ENCODE results near the gene PARP15. TPM values are rescaled to one million over a fixed set of nuclear protein-coding genes. Genes with fewer than 3 reads are reported as not detected.

PARP15 gene
- total and polyA plus RNA-seq, 4 experiments from 2014 or later = 7.6 to 78.0 (median 43.2) TPM

DNA sequence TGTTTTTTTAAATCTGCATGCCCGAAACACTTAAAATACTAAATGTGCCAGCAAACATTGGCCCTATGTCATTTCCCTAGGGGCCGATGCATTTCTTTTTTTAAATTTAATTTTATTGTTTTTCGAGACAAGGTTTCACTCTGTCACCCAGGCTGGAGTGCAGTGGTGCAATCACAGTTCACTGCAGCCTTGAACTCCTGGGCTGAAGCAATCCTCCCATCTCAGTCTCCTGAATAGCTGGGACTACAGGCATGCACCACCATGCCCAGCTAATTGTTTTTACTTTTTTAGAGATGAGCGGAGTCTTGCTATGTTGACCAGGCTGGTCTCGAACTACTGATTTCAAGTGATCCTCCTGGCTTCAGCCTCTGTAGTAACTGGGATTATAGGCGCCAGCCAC lies 18.8 kb upstream of the PARP15 start:
- H3K4me3 Mint-ChIP-seq = no peak overlapping the region
- intact Hi-C loops (cut with micrococcal nuclease) = no loop called here
- Histone ChIP-seq H3K4me3 (ENCODE audit: low read length in 2 of 2) (no peak overlapping the region), H3K4me1 (ENCODE audit: insufficient read depth, low read length) (peaks cover 27% of the 10 kb centered on the region), H3K36me3 (ENCODE audit: insufficient read depth, low read length) (peaks cover 36% of the 10 kb centered on the region), H3K27me3 (ENCODE audit: insufficient read depth, low read length) (no peaks in the 10 kb centered on the region), H3K27ac (ENCODE audit: low read depth, low read length) (no peak overlapping the region), H3K9me3 (ENCODE audit: control insufficient read depth in 1 of 2, low read length in 2 of 2) (no peaks in the 10 kb centered on the region)
- H3K36me3 Mint-ChIP-seq = peaks cover 42 to 51% of the 10 kb centered on the region in 2 donors
- no peaks in the 10 kb centered on the region for H3K9me3 Mint-ChIP-seq
- POLR2A ChIA-PET (ENCODE audit: partially characterized antibody) = interaction anchor here (1.2 to 2.6 kb wide), 3 partner anchors 12 to 121 kb away, joined by 3 to 30 read pairs (median 5); partner anchors contain the start of genes PARP14 and PARP15
- H3K4me1 Mint-ChIP-seq = peaks cover 35 to 50% (median 40%) of the 10 kb centered on the region in 4 donors
- CTCF ChIA-PET (ENCODE audit: partially characterized antibody) = interaction anchor here (0.5 to 15.6 kb wide), 13 partner anchors 10 to 469 kb away, joined by 3 to 369 read pairs (median 5); partner anchors contain the start of genes PARP14, PARP15 and SEMA5B
- no peaks in the 10 kb centered on the region for H3K27me3 Mint-ChIP-seq
- H3K27ac Mint-ChIP-seq = no peak overlapping the region
- no peak for DNase-seq

DNA sequence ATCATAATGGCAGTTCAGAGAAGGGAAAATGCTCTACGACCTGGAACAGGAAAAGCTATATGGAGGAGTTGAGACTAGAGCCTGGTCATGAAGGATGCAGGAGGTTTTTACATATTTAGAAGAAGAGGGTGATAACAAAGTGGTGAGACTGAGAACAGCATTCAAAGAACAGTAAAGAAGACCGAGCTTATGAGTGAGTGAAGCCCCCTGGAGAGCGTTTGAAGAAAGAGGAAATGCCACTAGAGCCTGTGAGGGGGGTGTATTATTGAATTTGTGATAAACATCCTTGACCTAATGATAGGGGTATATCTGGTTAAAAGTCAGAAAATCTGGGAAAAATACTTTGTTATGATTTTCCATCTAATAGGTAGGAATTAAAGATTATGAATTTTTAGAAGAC lies 17.5 kb upstream of the PARP15 start:
- H3K36me3 Mint-ChIP-seq = peaks cover 34 to 53% of the 10 kb centered on the region in 2 donors
- no peak for DNase-seq
- H3K4me1 ChIP-seq (ENCODE audit: insufficient read depth, low read length) = peaks cover 29% of the 10 kb centered on the region
- peaks cover 34 to 49% (median 39%) of the 10 kb centered on the region in 4 donors for H3K4me1 Mint-ChIP-seq
- POLR2A ChIA-PET (ENCODE audit: partially characterized antibody) = interaction anchor here (0.7 to 2.6 kb wide), 2 partner anchors 117 to 120 kb away, joined by 3 to 30 read pairs; partner anchors contain the start of gene PARP14
- H3K9me3 Mint-ChIP-seq = no peaks in the 10 kb centered on the region
- CTCF ChIA-PET (ENCODE audit: partially characterized antibody) = interaction anchor here (0.8 to 15.6 kb wide), 15 partner anchors 12 to 177 kb away, joined by 3 to 369 read pairs (median 5); partner anchors contain the start of genes MIX23, PARP14 and PARP15
- H3K9me3 ChIP-seq (ENCODE audit: control insufficient read depth in 1 of 2, low read length in 2 of 2) = no peaks in the 10 kb centered on the region
- H3K36me3 ChIP-seq (ENCODE audit: insufficient read depth, low read length) = peaks cover 35% of the 10 kb centered on the region
- peak overlapping the region in 1 of 8 donors; percentile 20 for H3K4me3 Mint-ChIP-seq
- peak overlapping the region in 3 of 7 donors; percentile 5 to 17 (median 13) for H3K27ac Mint-ChIP-seq
- H3K27me3 Mint-ChIP-seq = no peaks in the 10 kb centered on the region
- H3K27ac ChIP-seq (ENCODE audit: low read depth, low read length) = no peak overlapping the region
- intact Hi-C loops (cut with micrococcal nuclease) = loop anchor here (1.0 to 2.0 kb wide), 3 partner anchors 119 to 999 kb away; no protein-coding TSS in a partner anchor
- no peaks in the 10 kb centered on the region for H3K27me3 ChIP-seq (ENCODE audit: insufficient read depth, low read length)
- no peak overlapping the region for H3K4me3 ChIP-seq (ENCODE audit: low read length in 2 of 2)

DNA sequence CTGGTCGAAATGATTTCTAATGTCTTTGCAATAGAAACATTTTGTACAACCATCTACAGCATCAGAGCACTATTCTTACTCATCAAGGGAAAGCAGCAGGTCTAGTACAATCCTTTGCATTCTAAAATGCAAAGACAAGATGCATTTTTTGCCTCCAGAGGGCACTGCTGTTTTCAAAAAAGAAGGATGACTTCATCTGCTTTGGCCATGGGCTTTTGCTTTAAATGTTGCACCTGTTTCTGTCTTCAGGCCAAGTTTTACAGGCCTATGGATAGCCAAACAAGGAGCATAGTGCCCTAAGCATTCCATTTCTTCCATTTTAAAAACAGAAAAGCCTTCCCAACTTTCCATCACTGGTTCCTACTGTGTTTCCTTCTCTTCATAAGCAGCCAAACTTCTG lies 16.8 kb upstream of the PARP15 start:
- peaks cover 28% of the 10 kb centered on the region for H3K36me3 ChIP-seq (ENCODE audit: insufficient read depth, low read length)
- CTCF ChIA-PET (ENCODE audit: partially characterized antibody) = interaction anchor here (0.8 to 15.6 kb wide), 11 partner anchors 13 to 1014 kb away, joined by 3 to 369 read pairs (median 5); partner anchors contain the start of gene PARP14
- DNase-seq = peak; percentile 60 to 71 (median 63)
- POLR2A ChIA-PET (ENCODE audit: partially characterized antibody) = interaction anchor here (0.7 to 6.5 kb wide), 3 partner anchors 14 to 119 kb away, joined by 3 to 113 read pairs (median 3); partner anchors contain the start of gene PARP14
- H3K4me3 ChIP-seq (ENCODE audit: low read length in 2 of 2) = no peak overlapping the region
- peak overlapping the region; percentile 62 to 85 (median 72) for H3K27ac Mint-ChIP-seq
- H3K4me3 Mint-ChIP-seq = peak overlapping the region in 5 of 8 donors; percentile 17 to 75 (median 42)
- no peak overlapping the region for H3K27ac ChIP-seq (ENCODE audit: low read depth, low read length)
- intact Hi-C loops (cut with micrococcal nuclease) = loop anchor here (1.0 to 2.0 kb wide), 3 partner anchors 119 to 998 kb away; no protein-coding TSS in a partner anchor
- no peaks in the 10 kb centered on the region for H3K27me3 Mint-ChIP-seq
- H3K9me3 ChIP-seq (ENCODE audit: control insufficient read depth in 1 of 2, low read length in 2 of 2) = no peaks in the 10 kb centered on the region
- peaks cover 33 to 49% (median 42%) of the 10 kb centered on the region in 4 donors for H3K4me1 Mint-ChIP-seq
- peaks cover 37% of the 10 kb centered on the region for H3K4me1 ChIP-seq (ENCODE audit: insufficient read depth, low read length)
- H3K27me3 ChIP-seq (ENCODE audit: insufficient read depth, low read length) = no peaks in the 10 kb centered on the region
- H3K36me3 Mint-ChIP-seq = peaks cover 28 to 51% of the 10 kb centered on the region in 2 donors
- no peaks in the 10 kb centered on the region for H3K9me3 Mint-ChIP-seq

DNA sequence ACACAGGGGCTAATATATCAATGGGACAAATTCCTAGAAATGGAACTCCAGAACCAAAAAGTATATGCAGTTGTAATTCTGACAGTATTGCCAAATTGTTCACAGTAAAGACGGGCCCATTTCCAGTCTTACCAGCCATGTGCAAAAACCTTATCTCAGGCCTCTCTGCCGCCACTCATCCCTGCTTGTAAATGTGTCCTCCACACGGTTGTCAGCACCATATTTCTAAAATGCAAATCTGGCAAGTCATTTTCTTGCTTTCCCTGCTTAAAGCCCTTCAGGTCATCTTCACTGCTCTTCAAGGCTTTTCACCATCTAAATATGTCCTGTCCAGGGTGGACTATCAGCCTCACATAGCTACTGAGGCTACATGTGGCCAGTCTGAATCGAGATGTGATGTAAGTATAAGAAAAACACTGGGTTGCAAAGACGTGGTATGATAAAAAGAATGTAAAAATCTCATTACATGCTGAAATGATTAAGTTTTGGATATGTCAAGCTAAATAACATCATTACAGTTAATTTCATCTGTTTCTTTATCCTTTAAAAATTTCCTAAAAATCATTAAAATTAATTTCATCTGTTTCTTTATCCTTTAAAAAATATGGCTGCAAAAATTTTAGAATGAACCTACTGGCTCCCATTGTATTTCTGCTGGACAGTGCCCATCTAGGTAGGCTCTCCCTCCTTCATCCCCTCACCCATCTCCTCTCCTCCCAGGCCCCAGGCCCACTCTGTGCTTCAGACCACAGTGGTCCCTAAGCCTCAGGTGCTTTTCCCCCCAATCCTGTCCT lies 14.3 kb upstream of the PARP15 start:
- H3K36me3 Mint-ChIP-seq = peaks cover 38 to 52% of the 10 kb centered on the region in 2 donors
- no peak for DNase-seq
- Histone ChIP-seq H3K27me3 (ENCODE audit: insufficient read depth, low read length) (no peaks in the 10 kb centered on the region), H3K9me3 (ENCODE audit: control insufficient read depth in 1 of 2, low read length in 2 of 2) (no peaks in the 10 kb centered on the region), H3K4me1 (ENCODE audit: insufficient read depth, low read length) (peaks cover 59% of the 10 kb centered on the region), H3K36me3 (ENCODE audit: insufficient read depth, low read length) (peaks cover 23% of the 10 kb centered on the region), H3K4me3 (ENCODE audit: low read length in 2 of 2) (peak overlapping the region; percentile 78 to 94), H3K27ac (ENCODE audit: low read depth, low read length) (peak overlapping the region; percentile 95)
- peak overlapping the region; percentile 92 to 98 (median 96) for H3K4me3 Mint-ChIP-seq
- POLR2A ChIA-PET (ENCODE audit: partially characterized antibody) = interaction anchor here (0.8 to 6.5 kb wide), 4 partner anchors 14 to 170 kb away, joined by 3 to 113 read pairs (median 54); partner anchors contain the start of genes PARP14, PARP15 and WDR5B
- no peaks in the 10 kb centered on the region for H3K9me3 Mint-ChIP-seq
- peaks cover 44 to 73% (median 59%) of the 10 kb centered on the region in 4 donors for H3K4me1 Mint-ChIP-seq
- peak overlapping the region; percentile 90 to 99 (median 97) for H3K27ac Mint-ChIP-seq
- H3K27me3 Mint-ChIP-seq = no peaks in the 10 kb centered on the region
- intact Hi-C loops (cut with micrococcal nuclease) = loop anchor here (2.0 kb wide), 1 partner anchor 466 kb away; no protein-coding TSS in a partner anchor
- CTCF ChIA-PET (ENCODE audit: partially characterized antibody) = interaction anchor here (2.4 to 15.6 kb wide), 2 partner anchors 16 to 115 kb away, joined by 11 to 369 read pairs; partner anchors contain the start of gene PARP14

DNA sequence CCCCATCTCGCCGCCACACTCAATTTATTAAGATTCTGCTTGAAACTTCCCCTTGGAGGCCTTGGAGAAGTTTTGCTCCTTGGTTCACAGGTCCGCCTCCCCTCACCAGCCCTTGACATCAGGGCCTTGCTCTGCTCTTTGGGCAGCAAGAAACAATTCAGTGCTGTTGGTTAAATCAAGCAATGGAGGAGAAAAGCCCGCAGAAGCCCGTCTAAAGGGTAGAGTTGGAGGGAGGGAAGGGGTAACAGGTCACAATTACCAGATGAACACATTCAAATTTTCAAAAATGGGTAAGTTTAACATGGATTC lies 13.8 kb upstream of the PARP15 start:
- Histone ChIP-seq H3K4me1 (ENCODE audit: insufficient read depth, low read length) (peaks cover 64% of the 10 kb centered on the region), H3K27me3 (ENCODE audit: insufficient read depth, low read length) (no peaks in the 10 kb centered on the region), H3K9me3 (ENCODE audit: control insufficient read depth in 1 of 2, low read length in 2 of 2) (no peaks in the 10 kb centered on the region), H3K4me3 (ENCODE audit: low read length in 2 of 2) (peak overlapping the region; percentile 78 to 94), H3K36me3 (ENCODE audit: insufficient read depth, low read length) (peaks cover 20% of the 10 kb centered on the region), H3K27ac (ENCODE audit: low read depth, low read length) (peak overlapping the region; percentile 95)
- Mint-ChIP-seq H3K36me3 (peaks cover 42 to 54% of the 10 kb centered on the region in 2 donors), H3K4me1 (peaks cover 48 to 79% (median 64%) of the 10 kb centered on the region in 4 donors), H3K9me3 (no peaks in the 10 kb centered on the region), H3K27ac (peak overlapping the region; percentile 90 to 99 (median 97)), H3K4me3 (peak overlapping the region; percentile 92 to 98 (median 96)), H3K27me3 (no peaks in the 10 kb centered on the region)
- DNase-seq = no peak
- ChIA-PET CTCF (ENCODE audit: partially characterized antibody) (interaction anchor here (1.4 to 15.6 kb wide), 3 partner anchors 13 to 1018 kb away, joined by 3 to 369 read pairs (median 27); partner anchors contain the start of genes PARP14, PARP15 and POLQ), POLR2A (ENCODE audit: partially characterized antibody) (interaction anchor here (0.8 to 6.5 kb wide), 15 partner anchors 13 to 638 kb away, joined by 3 to 113 read pairs (median 6); partner anchors contain the start of genes FAM162A, HSPBAP1, KPNA1 and MIX23)
- intact Hi-C loops (cut with micrococcal nuclease) = loop anchor here (1.0 to 2.0 kb wide), 4 partner anchors 14 to 465 kb away; partner anchors contain the start of genes HSPBAP1, PARP15 and WDR5B

DNA sequence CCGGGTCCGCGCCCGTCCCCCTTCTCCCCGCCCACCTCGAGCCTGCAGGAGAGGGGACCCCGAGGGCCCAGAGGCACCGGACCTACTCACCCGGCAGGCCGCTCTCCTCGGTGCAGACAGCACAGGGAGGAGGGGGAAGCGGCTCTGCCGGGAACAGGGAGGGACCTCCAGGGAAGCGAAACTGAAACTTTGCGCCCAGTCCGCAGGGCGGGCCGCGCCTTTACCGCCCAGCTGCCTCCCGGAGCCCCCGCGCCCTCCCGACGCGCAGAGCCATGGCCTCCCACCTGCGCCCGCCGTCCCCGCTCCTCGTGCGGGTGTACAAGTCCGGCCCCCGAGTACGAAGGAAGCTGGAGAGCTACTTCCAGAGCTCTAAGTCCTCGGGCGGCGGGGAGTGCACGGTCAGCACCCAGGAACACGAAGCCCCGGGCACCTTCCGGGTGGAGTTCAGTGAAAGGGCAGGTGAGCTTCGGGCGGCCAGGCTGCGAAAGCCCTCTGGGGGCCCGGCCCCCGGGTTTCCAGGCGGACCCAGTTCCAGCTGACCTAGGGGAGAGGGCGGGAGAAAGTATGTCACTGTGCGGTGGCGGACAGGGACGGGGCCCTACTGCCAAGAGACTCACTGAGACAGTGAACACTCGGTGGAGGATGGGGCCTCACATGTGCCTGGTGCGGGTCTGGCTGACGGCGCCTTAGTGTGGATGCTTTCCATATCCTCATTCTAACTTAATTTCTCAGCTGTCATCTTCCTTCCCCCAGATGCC lies 13.1 kb upstream of the PARP15 start, which contains the start of the genes DTX3L and PARP9:
Gene DTX3L (plus strand): TSS at position 184 of the 758 bp plus-strand sequence. CDS start 89 bp downstream, at position 273.
Gene PARP9 (minus strand): TSS at position 146 of the 758 bp plus-strand sequence. CDS start 4,680 bp downstream, outside the sequence.
- no peaks in the 10 kb centered on the region for H3K9me3 ChIP-seq (ENCODE audit: control insufficient read depth in 1 of 2, low read length in 2 of 2)
- ChIA-PET POLR2A (ENCODE audit: partially characterized antibody) (interaction anchor here (0.6 to 6.5 kb wide), 20 partner anchors 12 to 637 kb away, joined by 3 to 113 read pairs (median 5); partner anchors contain the start of genes FAM162A, HSPBAP1, KPNA1 and MIX23), CTCF (ENCODE audit: partially characterized antibody) (interaction anchor here (1.0 to 15.6 kb wide), 4 partner anchors 13 to 1019 kb away, joined by 3 to 369 read pairs (median 15); partner anchors contain the start of genes PARP14, PARP15 and POLQ)
- no peaks in the 10 kb centered on the region for H3K27me3 Mint-ChIP-seq
- intact Hi-C loops (cut with micrococcal nuclease) = loop anchor here (1.0 to 2.0 kb wide), 3 partner anchors 13 to 229 kb away; partner anchors contain the start of genes HSPBAP1, PARP15 and WDR5B
- H3K4me1 Mint-ChIP-seq = peaks cover 55 to 85% (median 70%) of the 10 kb centered on the region in 4 donors
- H3K4me1 ChIP-seq (ENCODE audit: insufficient read depth, low read length) = peaks cover 70% of the 10 kb centered on the region
- H3K36me3 ChIP-seq (ENCODE audit: insufficient read depth, low read length) = peaks cover 21% of the 10 kb centered on the region
- no peaks in the 10 kb centered on the region for H3K27me3 ChIP-seq (ENCODE audit: insufficient read depth, low read length)
- peaks cover 43 to 57% of the 10 kb centered on the region in 2 donors for H3K36me3 Mint-ChIP-seq
- H3K4me3 ChIP-seq (ENCODE audit: low read length in 2 of 2) = peak within 1 kb of the TSS; percentile 78 to 94
- H3K9me3 Mint-ChIP-seq = no peaks in the 10 kb centered on the region
- peak within 1 kb of the TSS; percentile 95 for H3K27ac ChIP-seq (ENCODE audit: low read depth, low read length)
- peak within 1 kb of the TSS; percentile 92 to 98 (median 96) for H3K4me3 Mint-ChIP-seq
- H3K27ac Mint-ChIP-seq = peak within 1 kb of the TSS; percentile 90 to 99 (median 97)
- peak; percentile 79 to 87 (median 81) for DNase-seq
